MM.1S (cell line): ENCODE results near the gene GDPD5.

Experiments
- EZH2 ChIP-seq: fragments of 300-600 bp; sonication (generic); optimal IDR thresholded peaks from 2 replicates; pipeline ENCODE3; 2017; ENCODE audit warnings: low read depth, mild to moderate bottlenecking, antibody characterized with exemption, low read length, mixed read lengths
- EZH2phosphoT487 ChIP-seq: fragments of 300-600 bp; sonication (generic); IDR thresholded peaks from 2 replicates; pipeline ENCODE4 v1.6.1; 2018; ENCODE audit warnings: antibody characterized with exemption, low read length
- TF ChIP-seq, protein P1 (sequence below): fragments of 300-600 bp; sonication (generic); IDR thresholded peaks from 2 replicates; pipeline ENCODE4 v1.5.1; 2016; ENCODE audit warnings: antibody characterized with exemption, low read length, mixed read lengths

DNA sequence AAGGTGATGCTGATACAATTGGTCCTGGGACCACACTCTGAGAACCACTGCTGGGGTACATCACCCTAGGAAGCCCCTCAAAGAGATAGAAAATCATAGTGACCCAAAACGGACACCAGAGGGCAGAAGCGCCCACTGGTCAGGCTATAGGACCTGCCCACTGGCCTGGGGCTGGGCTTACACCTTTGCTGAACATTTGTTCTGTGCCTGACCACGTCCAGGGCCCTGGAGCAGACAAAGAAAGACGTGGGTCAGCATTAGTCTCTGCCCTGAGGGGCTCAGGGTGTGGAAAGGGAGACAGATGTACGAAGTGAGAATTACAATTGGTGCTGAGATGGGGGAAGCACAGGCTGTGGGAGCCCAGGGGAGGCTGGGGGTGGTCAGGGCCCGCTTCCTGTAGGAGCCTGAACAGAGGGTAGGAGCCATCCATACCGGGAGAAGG, 21.9 kb upstream of the GDPD5 start:
- TF ChIP-seq EZH2phosphoT487, result no peak
- TF ChIP-seq, protein P1, sequence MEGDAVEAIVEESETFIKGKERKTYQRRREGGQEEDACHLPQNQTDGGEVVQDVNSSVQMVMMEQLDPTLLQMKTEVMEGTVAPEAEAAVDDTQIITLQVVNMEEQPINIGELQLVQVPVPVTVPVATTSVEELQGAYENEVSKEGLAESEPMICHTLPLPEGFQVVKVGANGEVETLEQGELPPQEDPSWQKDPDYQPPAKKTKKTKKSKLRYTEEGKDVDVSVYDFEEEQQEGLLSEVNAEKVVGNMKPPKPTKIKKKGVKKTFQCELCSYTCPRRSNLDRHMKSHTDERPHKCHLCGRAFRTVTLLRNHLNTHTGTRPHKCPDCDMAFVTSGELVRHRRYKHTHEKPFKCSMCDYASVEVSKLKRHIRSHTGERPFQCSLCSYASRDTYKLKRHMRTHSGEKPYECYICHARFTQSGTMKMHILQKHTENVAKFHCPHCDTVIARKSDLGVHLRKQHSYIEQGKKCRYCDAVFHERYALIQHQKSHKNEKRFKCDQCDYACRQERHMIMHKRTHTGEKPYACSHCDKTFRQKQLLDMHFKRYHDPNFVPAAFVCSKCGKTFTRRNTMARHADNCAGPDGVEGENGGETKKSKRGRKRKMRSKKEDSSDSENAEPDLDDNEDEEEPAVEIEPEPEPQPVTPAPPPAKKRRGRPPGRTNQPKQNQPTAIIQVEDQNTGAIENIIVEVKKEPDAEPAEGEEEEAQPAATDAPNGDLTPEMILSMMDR, result peak; percentile 77
- TF ChIP-seq EZH2, result no peak
